Fibroblast of lung (primary cell): ENCODE measurements around the gene P2RY6. TPM values are rescaled to one million over a fixed set of nuclear protein-coding genes. Genes with fewer than 3 reads are reported as not detected.

Source experiments
- DNase-seq, 2 donors: peaks; one replicate each; pipeline versions ENCODE4 v3.0.0 to v3.0.0-alpha.2; 2010; ENCODE audit warnings: low read depth in 2 of 2
- H2AFZ ChIP-seq: 2 replicates; pipeline ENCODE4 v1.5.1; 2012; ENCODE audit warnings: low read length, control low read depth, inconsistent platforms
- H3K27ac ChIP-seq: 2 replicates; pipeline ENCODE4 v1.5.1; 2011; ENCODE audit warnings: low read length, control low read depth; ENCODE audit not compliant: insufficient read depth
- H3K27me3 ChIP-seq: 2 replicates; pipeline ENCODE4 v1.5.1; 2011; ENCODE audit warnings: mild to moderate bottlenecking, low read length; ENCODE audit not compliant: control insufficient read depth, insufficient read depth
- H3K36me3 ChIP-seq: 2 replicates; pipeline ENCODE4 v1.5.1; 2011; ENCODE audit warnings: low read length; ENCODE audit not compliant: control insufficient read depth, insufficient read depth
- H3K4me1 ChIP-seq: 2 replicates; pipeline ENCODE4 v1.5.1; 2011; ENCODE audit warnings: low read length; ENCODE audit not compliant: control insufficient read depth, insufficient read depth; ENCODE audit errors: extremely low read depth
- H3K4me2 ChIP-seq: 2 replicates; pipeline ENCODE4 v1.5.1; 2011; ENCODE audit warnings: low read length, control low read depth; ENCODE audit not compliant: insufficient read depth; ENCODE audit errors: extremely low read depth
- H3K4me3 ChIP-seq, 4 experiments: fragments of 200-600 bp in 1 of 4; sonication (generic) in 1 of 4; replicated peaks in 1 of 4; 2 replicates each; pipeline ENCODE4 v1.5.1; 2011 to 2016; ENCODE audit warnings: low read length in 4 of 4, low read depth in 3 of 4, mild to moderate bottlenecking in 3 of 4, control low read depth in 2 of 4, inconsistent platforms in 1 of 4, mixed read lengths in 1 of 4; ENCODE audit not compliant: insufficient read depth in 1 of 4; ENCODE audit errors: control extremely low read depth in 1 of 4
- H3K79me2 ChIP-seq: 2 replicates; pipeline ENCODE4 v1.5.1; 2012; ENCODE audit warnings: mild to moderate bottlenecking, low read length, inconsistent platforms; ENCODE audit not compliant: control insufficient read depth, insufficient read depth
- H3K9ac ChIP-seq: 2 replicates; pipeline ENCODE4 v1.5.1; 2011; ENCODE audit warnings: mild to moderate bottlenecking, low read length, control low read depth; ENCODE audit not compliant: insufficient read depth
- H3K9me3 ChIP-seq: 2 replicates; pipeline ENCODE4 v1.5.1; 2012; ENCODE audit warnings: low read depth, low read length; ENCODE audit not compliant: control insufficient read depth, insufficient read depth
- H4K20me1 ChIP-seq: 2 replicates; pipeline ENCODE4 v1.5.1; 2011; ENCODE audit warnings: low read length; ENCODE audit not compliant: control insufficient read depth, insufficient read depth; ENCODE audit errors: extremely low read depth
- EZH2 ChIP-seq: IDR thresholded peaks from 2 replicates; pipeline ENCODE4 v1.5.1; 2012; ENCODE audit warnings: low read length, control low read depth, mild to moderate bottlenecking; ENCODE audit errors: missing control alignments
- polyA plus RNA-seq, 2 donors: library from polyadenylated mRNA; depleted of rRNA in 1 of 2; stranded (reverse) in 1 of 2; unstranded in 1 of 2; fragments of >200 nt; gene quantifications; 2 replicates each; pipeline ENCODE4 v1.2.1, GENCODE V29; 2011 to 2012; ENCODE audit warnings: missing spikeins in 1 of 2
- total RNA-seq: library from RNA; depleted of rRNA; stranded (reverse); fragments of >200 nt; gene quantifications from 2 replicates; pipeline ENCODE4 v1.2.1, GENCODE V29; 2014
- TF ChIP-seq, protein P1 (sequence below), 2 donors: IDR thresholded peaks in 1 of 2; conservative IDR thresholded peaks in 1 of 2; 1 replicate in 1 of 2; 2 replicates in 1 of 2; pipeline ENCODE4 v1.5.1; 2011 to 2012; ENCODE audit warnings: low read length in 2 of 2, control low read depth in 1 of 2, inconsistent platforms in 1 of 2, low read depth in 1 of 2, mild to moderate bottlenecking in 1 of 2

P2RY6 gene
- total and polyA plus RNA-seq, 2 donors (not counting 1 experiment from before 2014, with no cell fraction given), result 0.12 to 0.33 TPM

DNA sequence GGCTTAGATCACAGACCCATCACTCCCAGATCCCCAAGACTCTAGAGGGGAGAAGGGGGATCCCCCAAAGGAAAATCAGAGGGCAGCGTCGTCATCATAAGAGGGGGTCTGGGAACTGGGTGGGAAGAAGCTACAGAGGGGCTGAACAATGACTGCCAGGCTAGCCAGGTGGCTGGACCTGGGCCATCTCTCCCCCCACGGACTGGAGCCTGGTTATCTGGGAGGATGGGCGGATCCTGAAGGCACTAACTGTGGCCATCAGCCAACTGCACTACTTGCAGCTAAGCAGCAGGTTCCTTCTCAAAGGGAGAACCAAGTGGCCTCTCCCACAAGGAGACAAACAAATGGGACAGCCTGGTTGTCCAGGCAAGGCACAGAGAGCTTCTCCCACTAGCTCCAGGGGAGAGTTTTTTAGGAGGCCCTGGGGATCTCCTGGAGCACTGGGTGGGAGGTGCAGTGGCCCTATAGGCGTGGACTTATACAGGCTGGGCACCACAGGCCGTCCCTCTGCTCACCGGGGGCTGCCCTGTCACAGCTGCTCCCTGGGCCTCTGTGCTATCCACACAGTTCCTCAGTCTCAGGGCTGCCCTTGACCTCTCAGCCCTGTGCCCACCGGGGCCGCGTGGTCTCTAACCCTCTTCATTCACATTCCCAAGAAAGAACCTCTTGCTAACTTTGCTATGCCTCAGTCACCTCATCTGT, 15.4 kb downstream of the P2RY6 start:
- no peaks in the 10 kb centered on the region for H4K20me1 ChIP-seq
- H3K36me3 ChIP-seq, result no peaks in the 10 kb centered on the region
- H3K4me3 ChIP-seq, result no peak overlapping the region
- DNase-seq, result no peak
- peaks cover 7% of the 10 kb centered on the region for H3K4me1 ChIP-seq
- H3K9ac ChIP-seq, result no peak overlapping the region
- H3K4me2 ChIP-seq, result no peak overlapping the region
- no peaks in the 10 kb centered on the region for H3K27me3 ChIP-seq
- H2AFZ ChIP-seq, result no peak overlapping the region
- no peaks in the 10 kb centered on the region for H3K9me3 ChIP-seq
- TF ChIP-seq EZH2, result no peak
- TF ChIP-seq, protein P1, sequence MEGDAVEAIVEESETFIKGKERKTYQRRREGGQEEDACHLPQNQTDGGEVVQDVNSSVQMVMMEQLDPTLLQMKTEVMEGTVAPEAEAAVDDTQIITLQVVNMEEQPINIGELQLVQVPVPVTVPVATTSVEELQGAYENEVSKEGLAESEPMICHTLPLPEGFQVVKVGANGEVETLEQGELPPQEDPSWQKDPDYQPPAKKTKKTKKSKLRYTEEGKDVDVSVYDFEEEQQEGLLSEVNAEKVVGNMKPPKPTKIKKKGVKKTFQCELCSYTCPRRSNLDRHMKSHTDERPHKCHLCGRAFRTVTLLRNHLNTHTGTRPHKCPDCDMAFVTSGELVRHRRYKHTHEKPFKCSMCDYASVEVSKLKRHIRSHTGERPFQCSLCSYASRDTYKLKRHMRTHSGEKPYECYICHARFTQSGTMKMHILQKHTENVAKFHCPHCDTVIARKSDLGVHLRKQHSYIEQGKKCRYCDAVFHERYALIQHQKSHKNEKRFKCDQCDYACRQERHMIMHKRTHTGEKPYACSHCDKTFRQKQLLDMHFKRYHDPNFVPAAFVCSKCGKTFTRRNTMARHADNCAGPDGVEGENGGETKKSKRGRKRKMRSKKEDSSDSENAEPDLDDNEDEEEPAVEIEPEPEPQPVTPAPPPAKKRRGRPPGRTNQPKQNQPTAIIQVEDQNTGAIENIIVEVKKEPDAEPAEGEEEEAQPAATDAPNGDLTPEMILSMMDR (conservative IDR thresholded peaks at IDR 0.05 in 1 of 2, IDR thresholded peaks at IDR 0.05 in 1 of 2; ENCODE audit: low read depth in 1 of 2, low read length in 2 of 2), result no peak
- H3K79me2 ChIP-seq, result no peaks in the 10 kb centered on the region
- H3K27ac ChIP-seq, result no peak overlapping the region

DNA sequence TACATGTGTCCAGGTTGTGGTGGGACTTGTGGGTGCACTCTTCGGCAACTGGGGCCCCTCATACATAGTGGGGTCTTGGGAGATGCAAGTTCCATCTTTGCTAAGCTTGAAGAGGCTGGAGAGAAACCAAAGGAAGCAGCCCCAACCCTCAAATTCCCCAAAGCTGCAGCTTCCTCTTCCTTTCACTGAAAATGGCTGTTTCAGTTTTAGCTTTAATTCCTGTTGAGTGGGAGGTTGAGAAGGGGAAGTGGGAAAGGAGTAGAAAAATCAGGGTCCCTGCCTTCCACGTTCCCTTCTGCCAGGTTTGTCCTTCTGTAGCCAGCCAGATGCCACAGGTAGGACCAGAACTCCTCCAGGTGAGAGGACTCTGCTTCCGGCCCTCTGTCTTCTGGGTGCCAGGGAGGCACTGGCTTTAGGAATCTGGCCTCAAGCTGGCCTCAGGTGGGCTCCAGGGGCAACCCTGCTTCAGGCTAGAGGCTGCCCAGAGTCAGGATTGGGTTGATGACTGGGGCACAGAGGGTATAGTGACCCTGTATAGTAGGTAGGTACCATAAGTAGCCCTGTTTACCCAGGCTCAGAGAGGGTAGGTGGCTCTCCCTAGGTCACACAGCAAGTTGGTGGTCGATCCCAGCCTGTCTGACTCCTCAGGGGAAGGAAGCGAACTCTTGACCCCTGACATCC, 16.2 kb downstream of the P2RY6 start:
- no peak overlapping the region for H3K4me3 ChIP-seq
- no peaks in the 10 kb centered on the region for H3K27me3 ChIP-seq
- no peak overlapping the region for H3K27ac ChIP-seq
- H3K36me3 ChIP-seq, result no peaks in the 10 kb centered on the region
- TF ChIP-seq EZH2, result no peak
- TF ChIP-seq, protein P1 (conservative IDR thresholded peaks at IDR 0.05 in 1 of 2, IDR thresholded peaks at IDR 0.05 in 1 of 2; ENCODE audit: low read depth in 1 of 2, low read length in 2 of 2), result no peak
- H3K9ac ChIP-seq, result no peak overlapping the region
- H3K79me2 ChIP-seq, result no peaks in the 10 kb centered on the region
- no peaks in the 10 kb centered on the region for H4K20me1 ChIP-seq
- H3K9me3 ChIP-seq, result no peaks in the 10 kb centered on the region
- no peak overlapping the region for H2AFZ ChIP-seq
- no peak overlapping the region for H3K4me2 ChIP-seq
- peaks cover 7% of the 10 kb centered on the region for H3K4me1 ChIP-seq
- no peak for DNase-seq

DNA sequence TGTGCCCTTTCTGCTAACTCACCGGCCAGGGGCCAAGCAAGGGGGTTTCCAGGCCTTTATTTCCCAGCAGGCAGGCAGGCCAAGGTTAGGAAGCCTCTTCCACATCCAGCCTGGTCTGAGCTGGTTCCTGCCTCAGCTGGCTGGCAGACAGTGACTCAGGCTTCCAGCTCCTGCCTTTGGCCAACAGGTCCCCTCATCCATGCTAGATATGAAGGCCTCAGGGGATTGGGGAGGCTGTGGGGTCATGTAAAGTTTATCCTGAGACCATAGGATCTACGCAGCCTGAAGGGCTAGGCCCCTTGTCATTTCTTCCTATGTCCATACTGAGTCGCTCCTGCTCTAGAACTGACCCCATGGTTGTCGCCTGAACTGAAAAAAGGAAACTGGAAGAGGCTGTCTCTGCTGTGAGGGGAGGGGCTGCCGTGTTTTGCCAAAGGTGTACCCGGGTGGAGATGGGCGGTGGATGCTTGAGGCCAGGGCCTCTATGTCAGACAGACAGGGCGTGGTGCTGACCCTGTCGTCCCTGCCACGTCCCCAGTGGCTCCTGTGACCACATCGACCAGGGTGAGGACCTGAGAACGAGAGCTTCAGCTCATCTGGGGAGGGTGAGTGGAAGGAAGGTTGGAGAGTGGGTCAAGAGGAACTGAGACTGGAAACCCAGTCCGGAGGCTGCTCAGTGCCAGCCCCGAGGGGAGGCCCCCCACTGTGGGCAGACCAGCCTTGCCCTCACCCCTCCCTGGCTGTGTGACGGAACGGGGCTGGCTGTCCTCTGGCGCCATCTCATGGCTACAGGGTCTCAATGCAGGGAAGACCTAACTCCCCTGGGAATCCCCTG, 17.0 kb downstream of the P2RY6 start:
- Histone ChIP-seq H2AFZ (peak overlapping the region; percentile 88), H3K4me3 (no peak overlapping the region), H3K36me3 (no peaks in the 10 kb centered on the region), H4K20me1 (no peaks in the 10 kb centered on the region), H3K27me3 (no peaks in the 10 kb centered on the region), H3K27ac (peak overlapping the region; percentile 60), H3K9me3 (no peaks in the 10 kb centered on the region), H3K4me1 (peaks cover 7% of the 10 kb centered on the region), H3K79me2 (no peaks in the 10 kb centered on the region), H3K4me2 (peak overlapping the region; percentile 32), H3K9ac (peak overlapping the region; percentile 26)
- DNase-seq, result peak; percentile 64 to 85
- TF ChIP-seq EZH2, result no peak
- TF ChIP-seq, protein P1 (conservative IDR thresholded peaks at IDR 0.05 in 1 of 2, IDR thresholded peaks at IDR 0.05 in 1 of 2; ENCODE audit: low read depth in 1 of 2, low read length in 2 of 2), result peak; percentile 96 to 98
